HCT116 (cell line): ENCODE data around the gene DLD. TPM values are rescaled to one million over a fixed set of nuclear protein-coding genes. Genes with fewer than 3 reads are reported as not detected.

Source experiments
- ATAC-seq: fragments of 200-7000 bp; cut with Tn5 transposase; 2 replicates; pipeline ENCODE4 v1.9.1; 2020; ENCODE audit warnings: mild to moderate bottlenecking, moderate library complexity
- BruUV-seq: library from RNA; stranded (reverse); fragments of 400-500 nt; replicated peaks from 2 replicates; lab custom pipeline; 2021; lab: Mats Ljungman, UMichigan
- CTCF ChIA-PET: fragments of 300-600 bp; sonication (Branson Sonifier 250); formaldehyde crosslinking; loops from one replicate; lab custom pipeline; 2021; ENCODE audit warnings: antibody characterized with exemption; lab: Charles Lee
- POLR2A ChIA-PET: fragments of 300-600, 350-600 bp; sonication (Branson Sonifier 250); formaldehyde crosslinking; loops from one replicate; lab custom pipeline; 2021; ENCODE audit warnings: antibody characterized with exemption; lab: Charles Lee
- RAD21 ChIA-PET, 2 experiments: fragments of 300-600 bp; sonication (Branson Sonifier 250); formaldehyde crosslinking; loops; one replicate each; lab custom pipeline; 2023; ENCODE audit warnings: low total read pairs in 2 of 2; ENCODE audit not compliant: uncharacterized antibody in 2 of 2, unreplicated experiment in 2 of 2, low non-redundant PET in 1 of 2; lab: Charles Lee
- DNase-seq: peaks from one replicate; pipeline ENCODE4 v3.0.0-alpha.2; 2010; ENCODE audit warnings: low read depth, low spot score
- H2AFZ ChIP-seq: fragments of 200-600 bp; shearing (Covaris generic), sonication (generic); 2 replicates; pipeline ENCODE4 v1.6.1; 2017; ENCODE audit warnings: low read depth, mixed run types, mixed read lengths, antibody characterized with exemption, low read length; ENCODE audit not compliant: poor library complexity, severe bottlenecking
- H3K27ac ChIP-seq: 2 replicates; pipeline ENCODE4 v1.5.1; 2012; ENCODE audit warnings: low read depth, low read length
- H3K27me3 ChIP-seq: fragments of 200-600 bp; sonication (generic); 2 replicates; pipeline ENCODE4 v1.6.1; 2016; ENCODE audit warnings: mixed run types, low read length, mixed read lengths; ENCODE audit not compliant: insufficient read depth
- H3K36me3 ChIP-seq, 2 experiments: fragments of 200-500 bp in 1 of 2; fragments of 200-600 bp in 1 of 2; sonication (Bioruptor generic) in 1 of 2; sonication (generic) in 1 of 2; 2 replicates each; pipeline versions ENCODE4 v1.5.1 to v1.6.1; 2014 to 2016; ENCODE audit warnings: low read length in 2 of 2, inconsistent platforms in 1 of 2, mixed read lengths in 1 of 2, mixed run types in 1 of 2; ENCODE audit not compliant: insufficient read depth in 2 of 2, control insufficient read depth in 1 of 2
- H3K4me1 ChIP-seq, 2 experiments: fragments of 200-600 bp in 1 of 2; sonication (generic) in 1 of 2; 2 replicates each; pipeline versions ENCODE4 v1.5.1 to v1.6.1; 2012 to 2017; ENCODE audit warnings: low read length in 2 of 2, inconsistent platforms in 1 of 2, mild to moderate bottlenecking in 1 of 2, mixed read lengths in 1 of 2, mixed run types in 1 of 2, moderate library complexity in 1 of 2; ENCODE audit not compliant: insufficient read depth in 2 of 2, control insufficient read depth in 1 of 2
- H3K4me2 ChIP-seq: fragments of 200-600 bp; sonication (generic); 2 replicates; pipeline ENCODE4 v1.6.1; 2017; ENCODE audit warnings: mixed run types, low read length, mixed read lengths
- H3K4me3 ChIP-seq, 2 experiments: fragments of 200-600 bp in 1 of 2; sonication (generic) in 1 of 2; replicated peaks in 1 of 2; 2 replicates each; pipeline ENCODE4 v1.5.1; 2011 to 2016; ENCODE audit warnings: low read length in 2 of 2, control low read depth in 1 of 2, low read depth in 1 of 2, mild to moderate bottlenecking in 1 of 2, mixed read lengths in 1 of 2, mixed run types in 1 of 2
- H3K79me2 ChIP-seq: fragments of 200-600 bp; sonication (generic); 2 replicates; pipeline ENCODE4 v1.6.1; 2017; ENCODE audit warnings: mild to moderate bottlenecking, mixed run types, low read length, moderate library complexity, mixed read lengths; ENCODE audit not compliant: insufficient read depth
- H3K9ac ChIP-seq: fragments of 200-600 bp; sonication (generic); 2 replicates; pipeline ENCODE4 v1.6.1; 2016; ENCODE audit warnings: low read length, mixed read lengths
- H3K9me2 ChIP-seq: fragments of 200-600 bp; sonication (generic), shearing (Covaris generic); 2 replicates; pipeline ENCODE4 v1.6.1; 2017; ENCODE audit warnings: mixed run types, mild to moderate bottlenecking, moderate library complexity; ENCODE audit not compliant: insufficient read depth
- H3K9me3 ChIP-seq, 2 experiments: fragments of 200-500 bp in 1 of 2; fragments of 200-600 bp in 1 of 2; sonication (Bioruptor generic) in 1 of 2; sonication (generic) in 1 of 2; 2 replicates each; pipeline ENCODE4 v1.6.1; 2014 to 2017; ENCODE audit warnings: low read length in 2 of 2, mixed read lengths in 2 of 2, inconsistent platforms in 1 of 2, low read depth in 1 of 2, mild to moderate bottlenecking in 1 of 2, mixed run types in 1 of 2, moderate library complexity in 1 of 2; ENCODE audit not compliant: control insufficient read depth in 1 of 2, insufficient read depth in 1 of 2
- H4K20me1 ChIP-seq: fragments of 200-600 bp; sonication (generic), shearing (Covaris generic); 2 replicates; pipeline ENCODE4 v1.6.1; 2017; ENCODE audit warnings: mixed run types, mild to moderate bottlenecking, moderate library complexity; ENCODE audit not compliant: insufficient read depth
- CBX3 ChIP-seq: IDR thresholded peaks from 2 replicates; pipeline ENCODE4 v1.6.1; 2012; ENCODE audit warnings: low read depth
- CEBPB ChIP-seq: IDR thresholded peaks from 2 replicates; pipeline ENCODE4 v1.6.1; 2012; ENCODE audit warnings: low read depth
- EGR1 ChIP-seq: IDR thresholded peaks from 2 replicates; pipeline ENCODE4 v1.6.1; 2012; ENCODE audit warnings: low read depth
- ELF1 ChIP-seq: IDR thresholded peaks from 2 replicates; pipeline ENCODE4 v1.6.1; 2012; ENCODE audit warnings: low read depth, borderline replicate concordance
- FOSL1 ChIP-seq: IDR thresholded peaks from 2 replicates; pipeline ENCODE4 v1.6.1; 2012; ENCODE audit warnings: low read depth
- POLR2A ChIP-seq: IDR thresholded peaks from 2 replicates; pipeline ENCODE4 v1.7.0; 2011; ENCODE audit warnings: borderline replicate concordance; ENCODE audit not compliant: insufficient read depth, insufficient read length; ENCODE audit errors: extremely low read depth
- POLR2AphosphoS5 ChIP-seq: IDR thresholded peaks from 2 replicates; pipeline ENCODE4 v1.6.1; 2011; ENCODE audit warnings: mild to moderate bottlenecking, low read depth, low read length, moderate library complexity
- RAD21 ChIP-seq: IDR thresholded peaks from 2 replicates; pipeline ENCODE4 v1.6.1; 2012; ENCODE audit warnings: low read depth, mild to moderate bottlenecking
- SIN3A ChIP-seq: IDR thresholded peaks from 2 replicates; pipeline ENCODE4 v1.6.1; 2012; ENCODE audit warnings: low read depth
- SRF ChIP-seq: IDR thresholded peaks from 2 replicates; pipeline ENCODE4 v1.6.1; 2012; ENCODE audit warnings: low read depth
- TCF7L2 ChIP-seq: IDR thresholded peaks from 2 replicates; pipeline ENCODE4 v1.7.0; 2011; ENCODE audit warnings: borderline replicate concordance, inconsistent platforms; ENCODE audit not compliant: insufficient read depth, insufficient read length; ENCODE audit errors: extremely low read depth
- YY1 ChIP-seq: IDR thresholded peaks from 2 replicates; pipeline ENCODE4 v1.6.1; 2011; ENCODE audit warnings: low read length, low read depth, moderate library complexity, mild to moderate bottlenecking; ENCODE audit not compliant: insufficient replicate concordance; ENCODE audit errors: extremely low read depth
- ZFX ChIP-seq: fragments of 450-650 bp; IDR thresholded peaks from 2 replicates; pipeline ENCODE4 v1.6.1; 2017
- intact Hi-C: fragments of 100-400 bp; cut with micrococcal nuclease; formaldehyde crosslinking; loops from 2 replicates; pipeline ENCODE4 v1.10.0; 2022
- total RNA-seq: library from RNA; stranded (reverse); gene quantifications from one replicate; pipeline ENCODE4 v1.2.1, GENCODE V29; 2021; ENCODE audit not compliant: unreplicated experiment
- TF ChIP-seq, protein P1 (sequence below): IDR thresholded peaks from 2 replicates; pipeline ENCODE4 v1.6.1; 2012; ENCODE audit warnings: low read depth

The DLD gene
- total RNA-seq, 1 experiment from 2014 or later, result 104 TPM

DNA sequence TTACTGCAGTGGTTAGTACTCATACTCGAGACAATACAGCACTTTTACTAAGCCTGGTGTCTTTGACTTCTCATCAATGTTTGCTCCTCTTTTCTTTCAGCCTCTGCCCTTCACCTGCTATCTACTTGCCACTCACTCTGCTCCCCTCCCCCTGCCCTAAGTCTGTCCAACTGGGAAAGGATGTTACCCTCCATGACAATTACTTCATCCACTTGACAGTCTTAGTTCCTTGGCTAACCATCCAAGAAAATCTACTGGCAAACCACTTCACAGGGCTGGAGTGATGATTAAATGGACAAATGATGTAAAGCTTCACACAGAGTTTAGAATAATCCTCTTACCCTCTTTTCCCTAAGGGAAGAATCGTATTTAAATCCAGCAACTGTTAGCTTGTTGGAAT lies 8.2 kb upstream of the DLD start:
- no peak overlapping the region for H3K4me2 ChIP-seq
- ChIA-PET RAD21 (no interaction called here), POLR2A (no interaction called here), CTCF (no interaction called here)
- H3K9me2 ChIP-seq, result no peaks in the 10 kb centered on the region
- H3K27ac ChIP-seq, result no peak overlapping the region
- no peaks in the 10 kb centered on the region for H3K9me3 ChIP-seq
- no peak overlapping the region for H3K4me3 ChIP-seq
- peaks cover 7 to 14% of the 10 kb centered on the region in 2 experiments for H3K4me1 ChIP-seq
- no peak overlapping the region for H2AFZ ChIP-seq
- intact Hi-C loops, result no loop called here
- H3K9ac ChIP-seq, result no peak overlapping the region
- TF ChIP-seq ELF1 (no peak), RAD21 (no peak), SIN3A (no peak), TCF7L2 (no peak), FOSL1 (no peak)
- BruUV-seq, result no TSS peak
- H3K36me3 ChIP-seq, result no peaks in the 10 kb centered on the region
- no peaks in the 10 kb centered on the region for H3K27me3 ChIP-seq
- no peak for ATAC-seq
- DNase-seq, result no peak
- H4K20me1 ChIP-seq, result no peaks in the 10 kb centered on the region
- H3K79me2 ChIP-seq, result no peaks in the 10 kb centered on the region

DNA sequence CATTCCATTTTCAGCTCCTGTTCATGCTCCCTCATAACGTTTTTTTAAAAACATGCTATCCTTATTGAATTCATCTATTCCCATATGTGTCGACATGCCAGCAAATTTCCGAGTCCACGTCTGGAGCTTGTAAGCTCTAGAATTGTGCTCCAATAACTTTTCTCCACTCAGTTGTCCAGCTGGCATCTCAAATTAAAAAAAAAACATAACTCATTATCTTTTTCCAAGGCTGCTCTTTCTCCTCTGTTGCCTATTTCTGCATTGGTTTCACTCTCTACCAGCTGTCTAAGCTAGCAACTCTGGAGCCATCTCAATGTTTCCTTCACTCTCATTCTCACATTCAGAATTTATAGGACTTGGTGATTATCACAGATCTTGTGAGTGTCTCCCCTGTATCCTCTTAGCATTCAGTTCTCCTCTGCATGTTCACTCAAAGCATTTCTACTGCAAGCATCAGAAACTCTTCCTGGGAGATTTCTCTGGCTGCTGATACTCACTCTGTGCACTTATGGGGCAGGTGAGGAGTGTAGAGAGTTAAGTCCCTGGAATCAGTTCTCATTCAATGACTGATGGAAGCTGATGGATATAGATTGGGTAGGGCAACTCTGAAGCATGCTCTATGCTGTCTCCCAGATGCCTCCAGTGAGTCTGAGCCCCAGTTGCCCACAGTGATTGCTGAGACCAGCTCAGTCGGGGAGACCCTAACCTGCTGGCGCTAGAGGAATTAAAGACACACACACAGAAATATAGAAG lies 6.7 kb upstream of the DLD start:
- TF ChIP-seq POLR2AphosphoS5 (no peak), ZFX (no peak), CEBPB (no peak), CBX3 (no peak), YY1 (no peak), POLR2A (no peak), EGR1 (no peak), SRF (no peak)
- TF ChIP-seq, protein P1, sequence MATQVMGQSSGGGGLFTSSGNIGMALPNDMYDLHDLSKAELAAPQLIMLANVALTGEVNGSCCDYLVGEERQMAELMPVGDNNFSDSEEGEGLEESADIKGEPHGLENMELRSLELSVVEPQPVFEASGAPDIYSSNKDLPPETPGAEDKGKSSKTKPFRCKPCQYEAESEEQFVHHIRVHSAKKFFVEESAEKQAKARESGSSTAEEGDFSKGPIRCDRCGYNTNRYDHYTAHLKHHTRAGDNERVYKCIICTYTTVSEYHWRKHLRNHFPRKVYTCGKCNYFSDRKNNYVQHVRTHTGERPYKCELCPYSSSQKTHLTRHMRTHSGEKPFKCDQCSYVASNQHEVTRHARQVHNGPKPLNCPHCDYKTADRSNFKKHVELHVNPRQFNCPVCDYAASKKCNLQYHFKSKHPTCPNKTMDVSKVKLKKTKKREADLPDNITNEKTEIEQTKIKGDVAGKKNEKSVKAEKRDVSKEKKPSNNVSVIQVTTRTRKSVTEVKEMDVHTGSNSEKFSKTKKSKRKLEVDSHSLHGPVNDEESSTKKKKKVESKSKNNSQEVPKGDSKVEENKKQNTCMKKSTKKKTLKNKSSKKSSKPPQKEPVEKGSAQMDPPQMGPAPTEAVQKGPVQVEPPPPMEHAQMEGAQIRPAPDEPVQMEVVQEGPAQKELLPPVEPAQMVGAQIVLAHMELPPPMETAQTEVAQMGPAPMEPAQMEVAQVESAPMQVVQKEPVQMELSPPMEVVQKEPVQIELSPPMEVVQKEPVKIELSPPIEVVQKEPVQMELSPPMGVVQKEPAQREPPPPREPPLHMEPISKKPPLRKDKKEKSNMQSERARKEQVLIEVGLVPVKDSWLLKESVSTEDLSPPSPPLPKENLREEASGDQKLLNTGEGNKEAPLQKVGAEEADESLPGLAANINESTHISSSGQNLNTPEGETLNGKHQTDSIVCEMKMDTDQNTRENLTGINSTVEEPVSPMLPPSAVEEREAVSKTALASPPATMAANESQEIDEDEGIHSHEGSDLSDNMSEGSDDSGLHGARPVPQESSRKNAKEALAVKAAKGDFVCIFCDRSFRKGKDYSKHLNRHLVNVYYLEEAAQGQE, result no peak
- Histone ChIP-seq H3K27me3 (no peaks in the 10 kb centered on the region), H3K4me1 (peaks cover 7 to 12% of the 10 kb centered on the region in 2 experiments), H3K9me2 (no peaks in the 10 kb centered on the region), H3K36me3 (no peaks in the 10 kb centered on the region), H3K4me3 (no peak overlapping the region), H3K9ac (no peak overlapping the region), H2AFZ (no peak overlapping the region), H3K4me2 (no peak overlapping the region), H3K79me2 (no peaks in the 10 kb centered on the region), H3K9me3 (no peaks in the 10 kb centered on the region), H4K20me1 (no peaks in the 10 kb centered on the region), H3K27ac (no peak overlapping the region)
- no TSS peak for BruUV-seq
- ChIA-PET CTCF (no interaction called here), RAD21 (no interaction called here), POLR2A (no interaction called here)
- DNase-seq (no peak), ATAC-seq (no peak)
- intact Hi-C loops, result no loop called here
